ENCODE measurements around the gene RPS6KA3.
"Not testable (repeated sequence)": the region's sequence is repeated elsewhere in the genome, so short reads cannot be mapped to it uniquely, and the experiment has no call there.

The RPS6KA3 gene

DNA sequence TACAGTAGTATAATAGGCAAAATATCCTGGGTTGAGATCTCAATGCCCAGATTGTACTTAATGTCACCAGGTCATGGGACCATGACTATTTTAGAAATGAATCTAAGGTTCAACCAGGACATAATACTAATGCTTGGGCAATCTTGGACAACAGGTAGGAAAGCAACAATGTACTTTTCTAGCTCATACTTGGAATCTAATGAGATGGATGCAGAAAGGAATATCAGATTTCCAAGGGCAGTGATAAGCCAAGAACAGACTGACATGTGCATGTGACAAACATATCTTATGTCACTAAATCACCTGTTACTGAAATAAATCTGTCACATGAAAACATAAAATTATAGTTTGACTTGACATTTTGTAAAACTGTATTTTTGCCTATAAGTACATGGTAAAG lies 51.1 kb downstream of the RPS6KA3 start:
- DNase-seq = no peak

- DNase-seq = no peak
Measured at GRCh38 chrX:20212486-20213089, 54.1 kb downstream of the RPS6KA3 start.

GRCh38 chrX:20211261-20211786 lies 55.4 kb downstream of the RPS6KA3 start:
- DNase-seq = no peak

DNA sequence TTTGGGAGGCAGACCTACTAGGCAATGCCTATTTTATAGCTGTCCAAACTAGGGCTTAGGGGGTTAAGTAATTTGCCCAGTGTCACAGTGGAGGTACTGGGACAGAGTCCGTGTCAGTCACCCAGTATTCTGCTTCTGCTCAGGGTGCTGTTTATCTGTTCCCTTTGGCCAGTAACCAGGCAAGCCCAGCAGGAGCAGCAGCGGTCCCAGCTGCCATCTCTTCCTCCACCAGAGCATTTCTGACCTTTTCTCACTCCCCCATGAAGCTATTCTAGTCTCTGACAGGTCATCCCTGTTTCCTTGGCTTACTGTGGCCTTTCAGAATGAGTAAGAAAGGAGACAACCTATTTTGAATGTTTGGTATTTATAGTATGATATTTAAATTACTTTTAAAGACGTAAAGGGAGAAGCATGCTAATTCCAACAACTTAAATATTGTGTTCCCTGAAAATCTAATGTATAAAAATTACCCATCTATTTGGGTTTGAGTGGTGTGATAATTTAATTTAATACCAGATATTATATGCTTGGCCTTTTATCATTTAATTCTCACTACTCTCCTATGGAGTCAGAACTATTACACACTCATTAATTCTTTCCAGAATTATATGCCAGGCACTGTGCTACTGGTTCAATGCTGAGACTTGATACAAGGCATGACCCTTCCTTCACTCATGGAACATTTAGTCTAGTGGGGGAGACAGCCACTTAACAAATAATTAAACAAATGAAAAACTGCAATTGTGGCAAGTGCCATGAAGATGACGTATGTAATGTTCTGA lies 60.6 kb downstream of the RPS6KA3 start:
- no peak for DNase-seq

DNA sequence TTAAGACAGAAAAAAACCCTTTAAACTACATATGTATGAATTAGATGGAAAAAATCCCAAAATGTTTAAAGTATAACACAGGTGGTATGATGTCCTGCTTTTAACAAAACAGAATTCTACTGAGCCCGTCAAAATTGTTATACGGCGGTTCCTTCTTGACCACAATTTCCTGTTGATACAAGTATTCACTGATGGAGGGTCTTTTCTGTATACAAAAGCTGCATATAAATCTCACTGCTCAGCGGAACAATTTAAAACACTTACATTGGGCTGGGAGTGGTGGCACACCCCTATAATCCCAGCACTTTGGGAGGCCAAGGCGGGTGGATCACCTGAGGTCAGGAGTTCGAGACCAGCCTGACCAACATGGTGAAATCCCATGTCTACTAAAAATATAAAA lies 62.4 kb downstream of the RPS6KA3 start:
- no peak for DNase-seq

DNA sequence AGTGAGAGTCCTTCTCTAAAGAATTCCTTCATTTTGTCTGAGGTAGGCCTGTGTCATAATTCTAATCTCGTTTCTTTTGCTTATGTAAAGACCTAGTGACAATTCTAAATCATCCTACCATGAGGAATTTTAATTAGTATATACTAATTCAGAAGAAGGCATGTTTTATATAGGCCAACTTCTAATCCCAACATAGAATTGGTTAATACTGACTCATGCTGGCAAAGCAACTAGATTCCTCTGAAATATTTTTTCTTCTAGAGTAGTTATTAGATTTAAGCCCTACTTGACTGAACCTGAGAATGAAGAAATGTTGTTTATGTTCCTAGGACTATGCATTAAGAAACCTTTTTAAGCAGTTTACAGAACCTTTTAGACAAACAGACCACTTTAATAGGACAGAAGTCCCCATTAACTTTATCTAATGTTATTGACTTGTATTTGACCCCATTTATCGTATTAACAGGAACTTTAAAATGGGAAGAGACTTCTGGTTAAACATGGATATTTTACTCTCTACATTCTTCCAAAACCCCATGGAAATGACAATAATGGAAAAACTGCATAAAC lies 69.0 kb downstream of the RPS6KA3 start:
- DNase-seq = no peak

- DNase-seq = no peak
Measured at GRCh38 chrX:20189171-20189570, 77.5 kb downstream of the RPS6KA3 start.

GRCh38 chrX:20181598-20182329 lies 84.9 kb downstream of the RPS6KA3 start:
- no peak for DNase-seq

GRCh38 chrX:20177093-20177492 lies 89.6 kb downstream of the RPS6KA3 start:
- no peak for DNase-seq

- DNase-seq = no peak
Measured at GRCh38 chrX:20173856-20174255, 92.9 kb downstream of the RPS6KA3 start.

DNA sequence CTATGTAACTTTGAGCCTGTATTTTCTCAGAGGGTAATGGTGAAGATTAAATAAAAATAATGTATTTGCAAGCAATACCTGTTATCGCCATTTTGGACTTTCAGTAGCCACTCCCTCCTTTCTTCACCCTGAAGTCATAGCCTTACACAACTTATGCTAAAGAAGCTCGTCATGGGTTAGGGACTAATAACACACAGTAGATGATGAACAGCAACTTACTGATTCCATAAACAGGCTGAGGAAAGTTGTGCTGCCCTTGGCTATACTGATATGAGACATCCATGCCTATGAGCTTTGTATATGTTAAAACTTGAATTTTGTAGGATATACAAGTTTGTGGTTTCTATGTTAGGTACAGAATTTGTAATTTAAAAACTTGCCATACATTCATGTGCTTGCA lies 93.4 kb downstream of the RPS6KA3 start:
- no peak for DNase-seq

DNA sequence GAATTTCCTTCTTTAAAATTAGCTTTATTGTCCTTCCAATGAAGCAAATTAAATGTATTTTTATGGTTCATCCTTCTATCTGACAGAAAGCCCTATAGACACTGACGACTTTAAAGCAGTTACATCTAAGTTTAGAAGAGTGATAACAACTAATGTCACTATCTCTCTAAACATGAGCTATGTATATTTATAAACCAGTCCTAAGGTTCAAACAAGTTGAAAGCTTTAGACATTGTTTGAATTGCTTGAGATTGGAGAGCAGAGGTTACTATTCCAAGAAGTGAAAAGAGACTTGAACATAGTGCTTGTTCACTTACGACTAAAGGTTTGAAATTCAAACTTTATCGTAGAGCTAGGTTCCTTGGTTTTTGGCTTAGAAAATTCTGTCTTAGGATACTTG lies 94.8 kb downstream of the RPS6KA3 start:
- no peak for DNase-seq

DNA sequence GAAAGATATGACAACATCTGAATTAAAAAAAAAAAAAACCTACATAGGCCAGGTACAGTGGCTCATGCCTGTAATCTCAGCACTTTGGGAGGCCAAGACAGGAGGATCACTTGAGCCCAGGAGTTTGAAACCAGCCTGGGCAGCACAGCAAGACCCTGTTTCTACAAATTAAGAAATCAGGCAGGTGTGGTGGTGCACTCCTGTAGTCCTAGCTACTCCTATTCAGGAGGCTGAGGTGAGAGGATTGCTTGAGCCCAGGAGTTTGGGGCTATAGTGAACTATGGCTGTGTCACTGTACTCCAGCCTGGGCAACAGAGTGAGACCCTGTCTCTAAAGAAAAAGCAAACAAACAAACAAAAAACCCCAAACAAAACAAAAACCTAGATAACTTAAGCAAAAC lies 104.2 kb downstream of the RPS6KA3 start:
- DNase-seq = not testable (repeated sequence)

GRCh38 chrX:20159797-20160385 lies 106.8 kb downstream of the RPS6KA3 start:
- no peak for DNase-seq

GRCh38 chrX:20151689-20152088 lies 115.0 kb downstream of the RPS6KA3 start:
- DNase-seq = no peak

DNA sequence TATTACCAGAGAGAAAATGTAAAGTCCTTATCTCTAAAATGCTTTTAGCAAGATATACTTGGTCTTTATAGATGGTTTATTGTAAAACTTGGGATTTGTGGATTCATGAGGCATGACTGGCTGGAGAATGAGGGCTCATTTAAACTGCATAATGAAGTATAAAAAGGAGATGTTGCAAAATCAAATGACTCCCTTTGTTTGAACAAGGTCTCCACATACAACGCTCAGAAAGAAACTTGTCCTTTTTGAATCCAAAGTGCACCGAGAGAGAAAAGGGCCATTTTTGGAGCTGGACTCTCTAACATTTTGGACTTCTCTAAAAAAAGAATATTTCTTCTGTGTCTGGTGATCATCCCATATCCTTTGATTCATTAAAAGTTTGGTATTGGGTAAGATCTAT lies 117.4 kb downstream of the RPS6KA3 start:
- DNase-seq = no peak

GRCh38 chrX:20147561-20147960 lies 119.1 kb downstream of the RPS6KA3 start:
- no peak for DNase-seq

- no peak for DNase-seq
Measured at GRCh38 chrX:20144491-20144890, 122.2 kb downstream of the RPS6KA3 start.

- no peak for DNase-seq
Measured at GRCh38 chrX:20143561-20143960, 123.1 kb downstream of the RPS6KA3 start.

DNA sequence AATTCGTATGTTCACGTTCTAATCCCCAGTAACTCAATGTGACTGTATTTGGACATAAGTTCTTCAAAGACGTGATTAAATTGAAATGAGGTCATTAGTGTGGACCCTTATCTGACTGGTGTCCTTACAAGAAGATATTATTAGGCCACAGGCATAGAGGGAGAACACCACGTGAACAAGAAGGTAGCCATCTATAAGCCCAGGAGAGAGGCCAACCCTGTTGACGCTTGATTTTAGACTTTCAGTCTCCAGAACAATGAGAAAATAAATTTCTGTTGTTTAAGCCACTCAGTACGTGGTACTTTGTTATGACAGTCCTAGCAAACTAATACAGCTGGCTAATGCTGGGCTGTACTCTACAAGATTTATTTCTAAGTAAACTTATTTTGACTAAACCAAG lies 123.6 kb downstream of the RPS6KA3 start:
- no peak for DNase-seq

DNA sequence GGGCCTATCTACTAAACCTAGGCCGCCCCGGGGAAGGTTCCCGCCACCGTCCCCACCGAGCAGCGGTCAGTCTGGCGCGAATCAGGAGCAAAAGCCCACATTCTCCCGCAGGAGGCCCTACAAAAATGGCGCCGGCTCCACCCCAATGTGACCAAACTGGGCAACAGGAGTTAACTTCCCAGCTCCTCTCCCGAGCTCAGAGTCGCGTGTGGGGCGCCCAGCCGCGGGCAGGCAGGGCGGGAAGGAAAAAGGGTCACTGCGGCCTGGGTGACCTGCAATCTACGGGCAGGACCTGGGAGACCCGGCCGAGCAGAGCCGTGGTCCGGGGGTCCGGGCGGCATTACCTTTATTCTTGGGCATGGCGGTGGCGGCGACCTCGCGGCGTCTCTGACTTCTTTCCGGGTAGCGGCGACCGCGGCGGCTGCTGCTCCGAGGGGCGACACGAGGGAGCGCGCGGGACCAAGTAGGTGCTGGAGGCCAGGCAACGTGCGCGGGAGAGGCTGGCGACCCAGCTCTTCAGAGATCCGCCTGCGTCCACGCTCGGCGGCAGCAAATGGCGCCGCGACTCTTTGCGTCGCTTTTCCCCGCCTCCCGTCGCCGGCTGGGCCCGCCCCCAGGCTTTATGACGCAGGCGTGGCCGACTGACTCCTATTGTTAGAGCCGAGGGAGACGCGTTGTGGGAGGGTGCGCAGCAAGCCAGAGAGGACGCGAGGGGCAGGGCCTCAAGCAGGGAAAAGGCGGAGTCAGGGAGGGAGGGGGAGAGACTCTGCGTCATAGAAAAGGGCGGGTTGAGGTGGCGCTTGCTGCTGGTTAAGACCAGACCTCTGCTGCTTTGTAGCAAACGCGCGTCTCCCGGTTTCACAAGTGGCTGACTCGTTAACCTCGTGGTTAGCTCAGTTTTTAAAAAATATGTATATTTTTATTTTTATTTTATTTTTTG lies 125.2 kb downstream of the RPS6KA3 start, which contains the start of gene EIF1AX:
EIF1AX (minus strand) TSS at position 558 of the 940 bp plus-strand sequence; CDS start at position 360, 198 bp downstream.
- DNase-seq = peak; percentile 97

DNA sequence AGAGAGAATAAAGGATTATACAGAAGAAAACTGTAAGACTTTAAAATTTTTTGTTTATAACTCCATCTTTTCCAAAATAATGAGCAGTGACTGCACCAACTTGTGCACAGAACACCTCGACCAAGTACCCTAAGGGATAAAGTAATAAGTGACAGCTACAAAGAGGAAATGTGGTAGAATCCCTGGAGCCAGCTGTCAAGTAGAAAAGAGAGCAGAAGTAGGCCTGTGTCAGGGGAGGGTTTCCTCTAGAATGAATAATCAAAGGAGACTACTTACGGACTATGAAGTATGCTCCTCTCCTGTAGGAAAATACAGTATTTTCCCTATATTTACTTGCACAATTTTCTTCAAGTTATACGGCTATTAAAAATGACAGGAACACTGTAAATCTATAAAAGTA lies 126.3 kb downstream of the RPS6KA3 start:
- DNase-seq = peak; percentile 9
